PFSK-1 (cell line): ENCODE measurements around the gene PPCDC.

ENCODE experiments used
- FOXP2 ChIP-seq: optimal IDR thresholded peaks from 2 replicates; pipeline ENCODE3; 2011; ENCODE audit warnings: borderline replicate concordance, control low read depth, inconsistent platforms; ENCODE audit not compliant: insufficient read depth; ENCODE audit errors: extremely low read length, extremely low read depth
- POLR2AphosphoS5 ChIP-seq: IDR thresholded peaks from 2 replicates; pipeline ENCODE4 v1.6.1; 2012; ENCODE audit warnings: low read depth, mild to moderate bottlenecking, control low read depth, low read length, moderate library complexity
- REST ChIP-seq, 2 experiments: IDR thresholded peaks; 2 replicates each; pipeline versions ENCODE4 v1.6.1 to v1.8.0; 2011 to 2012; ENCODE audit warnings: low read depth in 2 of 2, low read length in 2 of 2, control low read depth in 1 of 2, inconsistent platforms in 1 of 2, mild to moderate bottlenecking in 1 of 2, moderate library complexity in 1 of 2; ENCODE audit not compliant: insufficient read depth in 1 of 2
- TAF1 ChIP-seq: IDR thresholded peaks from 2 replicates; pipeline ENCODE4 v1.6.1; 2012; ENCODE audit warnings: low read length, control low read depth, borderline replicate concordance; ENCODE audit not compliant: insufficient read depth

- TF ChIP-seq REST (IDR thresholded peaks at IDR 0.05; ENCODE audit: insufficient read depth in 1 of 2, low read depth in 2 of 2, low read length in 2 of 2) = no peak
- TF ChIP-seq TAF1 = no peak
- TF ChIP-seq POLR2AphosphoS5 = no peak
- TF ChIP-seq FOXP2 = no peak
Observed at GRCh38 chr15:75069301-75069925, 46.0 kb downstream of the PPCDC start.
